ENCODE data around the gene CMIP.

The CMIP gene

GRCh38 chr16:81606039-81606438 lies 161.4 kb downstream of the CMIP start:
- TF ChIP-seq CTCF (IDR thresholded peaks at IDR 0.05; ENCODE audit: low read depth, low read length): no peak
- no peak for DNase-seq (ENCODE audit: low read depth, low spot score)
- no peak overlapping the region for H3K4me3 ChIP-seq (ENCODE audit: low read depth, low read length)
- in situ Hi-C loops (cut with HindIII; ENCODE audit: low sequenced_read_pairs): no loop called here

- in situ Hi-C loops (cut with HindIII; ENCODE audit: low sequenced_read_pairs): no loop called here
- DNase-seq (ENCODE audit: low read depth, low spot score): no peak
These were observed 162.4 kb downstream of the CMIP start for GRCh38 chr16:81607006-81607405.

GRCh38 chr16:81607805-81608522 lies 163.4 kb downstream of the CMIP start:
- DNase-seq (ENCODE audit: low read depth, low spot score): no peak
- TF ChIP-seq CTCF (IDR thresholded peaks at IDR 0.05; ENCODE audit: low read depth, low read length): no peak
- in situ Hi-C loops (cut with HindIII; ENCODE audit: low sequenced_read_pairs): no loop called here
- no peak overlapping the region for H3K4me3 ChIP-seq (ENCODE audit: low read depth, low read length)

More at GRCh38 chr16:81607006-81607405, 162.4 kb downstream of the CMIP start:
- H3K4me3 ChIP-seq (ENCODE audit: low read depth, low read length): no peak overlapping the region
- TF ChIP-seq CTCF (IDR thresholded peaks at IDR 0.05; ENCODE audit: low read depth, low read length): no peak

GRCh38 chr16:81608523-81609209 lies 164.1 kb downstream of the CMIP start:
- in situ Hi-C loops (cut with HindIII; ENCODE audit: low sequenced_read_pairs): no loop called here
- H3K4me3 ChIP-seq (ENCODE audit: low read depth, low read length): no peak overlapping the region
- no peak for TF ChIP-seq CTCF (IDR thresholded peaks at IDR 0.05; ENCODE audit: low read depth, low read length)
- peak; percentile 45 for DNase-seq (ENCODE audit: low read depth, low spot score)

GRCh38 chr16:81609323-81609892 lies 164.8 kb downstream of the CMIP start:
- no peak for DNase-seq (ENCODE audit: low read depth, low spot score)
- in situ Hi-C loops (cut with HindIII; ENCODE audit: low sequenced_read_pairs): no loop called here

More at GRCh38 chr16:81609323-81609892, 164.8 kb downstream of the CMIP start:
- no peak overlapping the region for H3K4me3 ChIP-seq (ENCODE audit: low read depth, low read length)
- TF ChIP-seq CTCF (IDR thresholded peaks at IDR 0.05; ENCODE audit: low read depth, low read length): no peak
